Right ventricle myocardium inferior (tissue), 1 donor: ENCODE measurements around the gene MYO1H. TPM values are rescaled to one million over a fixed set of nuclear protein-coding genes. Genes with fewer than 3 reads are reported as not detected.
"Not testable (repeated sequence)": the region's sequence is repeated elsewhere in the genome, so short reads cannot be mapped to it uniquely, and the experiment has no call there.

ENCODE experiments used
- ATAC-seq: fragments of 200-7000 bp; cut with Tn5 transposase; one replicate; pipeline ENCODE4 v1.9.1; 2020; ENCODE audit warnings: mild to moderate bottlenecking, moderate library complexity
- DNase-seq: peaks from one replicate; pipeline ENCODE4 v3.0.0; 2021; ENCODE audit errors: missing footprints
- intact Hi-C: fragments of 100-400 bp; cut with DNase I; formaldehyde crosslinking; loops from one replicate; pipeline ENCODE4 v1.11.0; 2022
- long read RNA-seq: library from polyadenylated mRNA; unstranded; transcript quantifications from one replicate; pipeline ENCODE4 v2.0.0, GENCODE V29; 2021
- total RNA-seq: library from RNA; stranded (reverse); fragmentation: NEBNext Ultra II Directional; extraction: Animal tissue kit (Norgen Biotek cat#: 25700); gene quantifications from one replicate; pipeline ENCODE4 v1.2.1, GENCODE V29; 2021
- donor health status: DM: no; HTN: yes; CAD: no; lungs with severe emphysema.

The MYO1H gene, protein sequence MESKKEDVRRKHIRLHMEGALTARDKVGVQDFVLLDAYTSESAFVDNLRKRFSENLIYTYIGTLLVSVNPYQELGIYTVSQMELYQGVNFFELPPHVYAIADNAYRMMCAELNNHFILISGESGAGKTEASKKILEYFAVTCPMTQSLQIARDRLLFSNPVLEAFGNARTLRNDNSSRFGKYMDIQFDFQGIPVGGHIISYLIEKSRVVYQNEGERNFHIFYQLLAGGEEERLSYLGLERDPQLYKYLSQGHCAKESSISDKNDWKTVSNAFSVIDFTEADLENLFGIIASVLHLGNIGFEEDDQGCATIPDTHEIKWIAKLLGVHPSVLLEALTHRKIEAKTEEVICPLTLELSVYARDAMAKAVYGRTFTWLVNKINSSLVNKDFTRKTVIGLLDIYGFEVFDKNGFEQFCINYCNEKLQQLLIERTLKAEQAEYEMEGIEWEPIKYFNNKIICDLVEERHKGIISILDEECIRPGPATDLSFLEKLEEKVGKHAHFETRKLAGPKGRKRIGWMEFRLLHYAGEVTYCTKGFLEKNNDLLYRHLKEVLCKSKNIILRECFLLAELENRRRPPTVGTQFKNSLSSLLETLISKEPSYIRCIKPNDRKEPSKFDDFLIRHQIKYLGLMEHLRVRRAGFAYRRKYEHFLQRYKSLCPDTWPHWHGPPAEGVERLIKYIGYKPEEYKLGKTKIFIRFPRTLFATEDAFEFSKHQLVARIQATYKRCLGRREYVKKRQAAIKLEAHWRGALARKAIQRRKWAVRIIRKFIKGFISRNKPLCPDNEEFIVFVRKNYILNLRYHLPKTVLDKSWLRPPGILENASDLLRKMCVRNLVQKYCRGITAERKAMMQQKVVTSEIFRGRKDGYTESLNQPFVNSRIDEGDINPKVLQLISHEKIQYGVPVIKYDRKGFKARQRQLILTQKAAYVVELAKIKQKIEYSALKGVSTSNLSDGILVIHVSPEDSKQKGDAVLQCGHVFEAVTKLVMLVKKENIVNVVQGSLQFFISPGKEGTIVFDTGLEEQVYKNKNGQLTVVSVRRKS
- 0.16 TPM for total RNA-seq
- long read RNA-seq = 0 reads

GRCh38 chr12:109347589-109347988 is at the start of gene MYO1H:
MYO1H (plus strand) TSS chr12:109347900; CDS start chr12:109347961, 61 bp downstream.
- ATAC-seq (no peak), DNase-seq (no peak)
- intact Hi-C loops = no loop called here

DNA sequence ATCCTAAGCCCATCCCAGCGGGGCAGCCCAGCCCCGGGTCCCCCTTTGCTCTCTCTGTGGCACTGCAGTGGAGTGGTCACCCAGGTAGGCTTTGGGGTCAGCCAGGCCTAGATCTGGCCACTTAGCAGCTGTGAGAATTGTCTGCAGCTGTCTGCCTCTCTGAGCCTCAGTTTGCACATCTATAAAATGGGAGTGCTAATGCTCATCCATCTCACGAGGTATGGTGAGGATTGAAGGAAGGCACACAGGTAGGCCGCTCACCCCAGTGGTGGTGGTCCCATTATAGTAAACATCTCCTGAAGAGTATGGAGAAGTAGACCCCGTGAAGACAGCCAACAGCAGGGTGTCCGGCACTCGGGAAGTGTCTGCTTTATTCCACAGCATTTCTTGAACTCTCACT is 47.9 kb upstream of the MYO1H start:
- ATAC-seq = no peak
- no peak for DNase-seq
- intact Hi-C loops = no loop called here

GRCh38 chr12:109301643-109302168 is 46.0 kb upstream of the MYO1H start:
- intact Hi-C loops = no loop called here
- no peak for ATAC-seq
- DNase-seq = no peak

GRCh38 chr12:109302358-109302757 is 45.3 kb upstream of the MYO1H start:
- DNase-seq = no peak
- ATAC-seq = no peak
- intact Hi-C loops = no loop called here

DNA sequence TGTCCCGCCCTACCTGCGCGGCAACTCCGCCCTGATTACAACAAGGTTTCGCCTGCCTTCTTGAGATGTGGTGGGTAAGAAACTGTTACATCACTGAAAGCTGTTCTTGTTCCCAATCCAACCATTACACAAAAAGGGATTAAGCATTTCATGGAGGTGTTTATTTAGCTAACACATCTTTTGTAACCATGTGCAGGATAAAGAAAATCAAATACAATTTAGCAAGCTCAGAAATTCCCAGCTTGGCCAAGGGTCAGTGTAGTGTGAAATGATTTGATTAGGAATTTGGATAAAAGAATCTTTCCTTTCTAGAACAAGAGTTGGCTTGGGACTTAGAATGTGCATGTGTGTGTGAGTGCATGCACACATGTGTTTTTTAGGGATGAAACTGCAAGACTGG is 44.9 kb upstream of the MYO1H start:
- intact Hi-C loops = no loop called here
- DNase-seq (no peak), ATAC-seq (no peak)

- ATAC-seq (no peak), DNase-seq (no peak)
- intact Hi-C loops = no loop called here
Measured at GRCh38 chr12:109304485-109304884, 43.2 kb upstream of the MYO1H start.

- DNase-seq (no peak), ATAC-seq (no peak)
- intact Hi-C loops = no loop called here
Measured at GRCh38 chr12:109305547-109305946, 42.2 kb upstream of the MYO1H start.

- ATAC-seq = no peak
- intact Hi-C loops = no loop called here
- DNase-seq = no peak
Measured at GRCh38 chr12:109307051-109307450, 40.6 kb upstream of the MYO1H start.

GRCh38 chr12:109308534-109309380 is 38.9 kb upstream of the MYO1H start, which contains the start of gene FOXN4:
FOXN4 (minus strand) TSS chr12:109309284; CDS start chr12:109308321, 963 bp downstream.
- DNase-seq = no peak
- no peak for ATAC-seq
- intact Hi-C loops = no loop called here

DNA sequence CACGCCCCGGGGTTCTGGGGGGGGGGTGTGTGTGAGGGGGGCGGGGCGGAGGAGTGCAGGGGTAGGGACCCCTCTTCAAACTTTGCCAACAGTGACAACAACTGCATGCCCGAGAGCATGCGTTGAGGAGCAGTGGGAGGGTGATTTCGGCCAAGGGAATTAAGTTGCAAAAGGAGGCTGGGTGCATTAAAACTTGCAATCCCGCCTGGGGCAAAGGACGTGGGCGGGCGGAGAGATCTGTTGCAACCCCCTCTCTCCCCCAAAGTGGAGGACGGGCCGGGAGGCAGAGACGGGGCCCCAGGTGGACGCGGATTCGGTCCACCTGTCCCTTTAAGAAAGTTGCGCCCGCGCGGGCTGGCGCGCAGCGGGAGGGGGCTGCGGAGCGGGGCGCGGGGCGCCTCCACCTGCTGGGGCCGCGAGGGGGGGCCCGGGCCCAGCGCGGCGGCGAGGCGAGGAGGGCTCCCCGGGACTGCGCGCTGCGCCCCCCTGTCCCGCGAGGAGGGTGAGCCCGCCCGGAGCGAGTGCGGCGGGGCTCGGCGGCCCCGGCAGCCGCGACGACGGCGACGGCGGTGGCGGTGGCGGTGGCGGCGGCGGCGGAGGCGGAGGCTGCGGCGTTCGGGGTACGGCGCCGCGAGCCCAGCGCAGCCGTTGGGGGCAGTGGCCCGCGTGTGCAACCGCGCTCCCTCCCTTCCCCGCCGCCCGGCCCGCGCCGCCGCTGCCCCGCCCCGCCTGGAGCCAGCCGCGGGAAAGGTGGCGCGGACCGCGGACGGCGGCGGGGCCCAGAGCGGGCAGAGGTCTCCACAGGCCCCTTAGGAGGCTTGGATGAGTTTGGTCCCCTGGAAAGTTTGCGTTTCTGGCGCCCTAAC is 38.1 kb upstream of the MYO1H start:
- ATAC-seq (no peak), DNase-seq (no peak)
- intact Hi-C loops = no loop called here

GRCh38 chr12:109310247-109311125 is 37.2 kb upstream of the MYO1H start:
- no peak for DNase-seq
- intact Hi-C loops = no loop called here
- ATAC-seq = no peak

- intact Hi-C loops, ATAC-seq, DNase-seq: not testable (repeated sequence)
Measured at GRCh38 chr12:109321294-109321693, 26.4 kb upstream of the MYO1H start.

DNA sequence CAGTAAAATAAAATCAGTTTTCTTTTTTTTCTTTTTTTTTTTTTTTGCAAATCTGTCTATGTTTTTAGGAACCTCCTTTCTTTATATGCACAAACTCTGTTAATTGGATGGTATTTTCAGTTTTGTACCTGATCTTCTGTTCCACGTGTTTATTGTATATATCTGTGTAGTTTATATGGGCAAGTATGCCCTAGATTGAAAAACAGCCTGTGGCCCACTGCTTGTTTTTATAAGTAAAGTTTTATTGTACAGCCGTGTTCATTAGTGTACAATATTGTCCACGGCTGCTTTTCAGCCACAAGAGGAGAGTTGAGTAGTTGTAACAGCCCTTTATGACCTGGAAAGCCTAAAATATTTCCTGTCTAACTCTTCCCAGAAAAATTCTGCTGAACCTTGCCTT is 18.7 kb upstream of the MYO1H start:
- ATAC-seq (no peak), DNase-seq (no peak)
- intact Hi-C loops = no loop called here

DNA sequence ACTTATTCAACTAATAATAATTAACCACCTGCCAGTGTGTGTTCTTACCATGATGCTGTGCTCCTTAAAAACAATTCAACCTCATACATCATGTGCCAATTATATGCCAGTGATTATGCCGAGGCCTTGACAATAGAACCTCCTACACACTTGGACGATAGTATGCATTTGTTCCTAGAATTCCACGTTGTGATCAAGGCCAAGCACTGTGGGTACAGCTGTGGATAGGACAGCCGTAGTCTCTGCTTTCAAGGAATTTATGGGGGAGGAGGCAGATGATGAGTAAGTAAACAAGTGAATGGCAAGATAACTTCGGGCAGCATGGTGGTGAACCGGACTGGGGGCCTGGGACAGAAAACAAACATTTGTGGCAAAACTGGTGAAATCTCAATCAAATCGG is 18.0 kb upstream of the MYO1H start:
- intact Hi-C loops = no loop called here
- DNase-seq = no peak
- ATAC-seq = no peak

DNA sequence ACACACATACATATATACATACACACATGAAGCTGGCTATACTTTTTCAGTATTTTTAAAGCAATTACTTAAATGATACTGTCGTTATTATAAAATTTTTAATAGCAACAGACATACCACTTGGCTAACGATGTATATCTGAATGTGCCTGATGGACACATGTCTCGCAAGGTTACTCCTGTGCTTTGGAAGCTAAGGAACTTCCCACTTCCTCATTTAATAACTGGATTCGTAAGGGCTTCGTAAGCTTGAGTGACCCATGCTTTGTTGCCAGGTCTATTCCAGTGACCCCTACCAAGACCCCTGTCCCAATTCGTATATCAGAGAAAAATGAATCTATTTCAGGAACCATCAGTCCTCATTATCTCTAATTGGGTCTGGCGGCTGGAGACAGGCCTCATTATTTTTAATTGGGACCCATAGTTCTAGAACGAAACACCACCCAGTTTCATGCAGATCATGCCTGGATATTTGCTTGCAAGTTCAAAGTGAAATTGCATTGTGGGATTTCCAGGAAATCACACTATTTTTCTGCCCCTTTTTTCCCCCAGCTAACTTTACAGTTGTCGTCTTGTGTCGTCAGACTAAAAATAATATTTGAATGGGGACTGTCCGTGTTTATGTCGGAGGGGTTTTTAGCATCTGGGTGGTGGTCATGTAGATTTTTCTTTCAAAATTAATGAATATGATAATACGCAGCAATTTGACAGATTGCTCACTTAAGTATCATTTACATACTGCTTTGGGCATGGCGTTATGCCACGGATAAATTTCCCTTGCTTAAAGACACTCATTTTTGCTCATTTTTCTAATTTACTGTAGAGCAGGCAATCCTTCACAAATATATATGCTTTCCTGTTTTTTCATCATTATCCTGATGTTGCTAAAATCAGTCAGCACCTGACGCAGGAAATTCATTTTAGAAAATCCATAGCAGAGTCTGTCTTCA is 17.1 kb upstream of the MYO1H start:
- no peak for ATAC-seq
- intact Hi-C loops = no loop called here
- no peak for DNase-seq
